ENCODE results near the gene KRTAP3-3.

KRTAP3-3 gene

GRCh38 chr17:40956401-40957254, 37.3 kb downstream of the KRTAP3-3 start:
- FAIRE-seq = no peak

- FAIRE-seq = no peak
Measured at GRCh38 chr17:40953881-40954280, 40.1 kb downstream of the KRTAP3-3 start.

GRCh38 chr17:40952661-40953060, 41.3 kb downstream of the KRTAP3-3 start:
- no peak for FAIRE-seq

- no peak for FAIRE-seq
Measured at GRCh38 chr17:40952154-40952553, 41.8 kb downstream of the KRTAP3-3 start.

DNA sequence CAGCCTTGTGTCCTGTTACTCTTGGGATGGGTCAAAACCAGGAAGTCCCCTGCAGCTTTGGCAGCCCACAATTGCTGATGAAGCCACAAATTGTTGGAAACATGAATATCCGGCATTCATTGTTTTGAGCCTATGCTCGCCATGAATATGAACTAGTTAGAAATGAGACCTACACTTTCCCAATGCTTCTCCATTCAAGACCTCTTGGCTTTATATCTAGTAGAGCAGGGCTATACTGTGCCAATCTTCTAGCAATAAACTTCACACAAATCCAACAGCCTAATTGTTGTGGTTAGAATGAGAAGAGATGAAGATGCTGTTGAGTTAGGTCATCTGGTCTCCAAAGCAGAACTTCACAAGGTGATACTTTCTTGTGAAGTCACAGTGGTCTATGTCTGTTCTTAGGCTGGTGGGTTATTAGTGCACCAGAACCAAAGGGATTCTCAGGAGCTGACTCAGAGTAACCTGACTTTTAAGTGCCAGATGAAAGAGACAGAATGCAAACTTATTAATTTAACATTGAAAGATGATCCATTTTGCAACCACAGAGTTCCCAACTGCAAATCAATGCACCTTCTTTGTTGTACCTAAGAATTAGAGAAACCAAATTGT, 42.8 kb downstream of the KRTAP3-3 start:
- FAIRE-seq = no peak

- no peak for FAIRE-seq
Measured at GRCh38 chr17:40950176-40950575, 43.8 kb downstream of the KRTAP3-3 start.

GRCh38 chr17:40949418-40949817, 44.5 kb downstream of the KRTAP3-3 start:
- FAIRE-seq = no peak

GRCh38 chr17:40947929-40948328, 46.0 kb downstream of the KRTAP3-3 start:
- FAIRE-seq = no peak

DNA sequence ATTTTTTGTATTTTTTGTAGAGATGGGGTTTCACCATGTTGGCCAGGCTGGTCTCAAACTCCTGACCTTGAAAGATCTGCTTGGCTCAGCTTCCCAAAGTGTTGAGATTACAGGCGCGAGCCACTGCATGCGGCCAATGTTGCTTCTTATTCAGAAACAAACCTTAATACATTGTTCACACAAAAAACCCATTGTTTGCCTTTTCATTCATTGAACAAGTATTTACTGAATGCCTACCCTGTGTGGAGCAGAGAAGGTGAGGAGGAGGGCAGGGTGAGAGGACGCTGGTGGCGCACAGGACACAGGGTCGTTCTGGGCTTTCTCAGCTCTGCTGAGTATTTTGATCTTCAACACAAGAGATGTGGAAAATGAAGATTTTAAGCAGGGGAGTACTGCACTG, 48.5 kb downstream of the KRTAP3-3 start:
- FAIRE-seq = no peak

GRCh38 chr17:40944531-40944930, 49.4 kb downstream of the KRTAP3-3 start:
- no peak for FAIRE-seq
